Measurements from ENCODE around the gene TMEFF2.

TMEFF2 gene

GRCh38 chr2:192218970-192219369 lies 24.2 kb upstream of the TMEFF2 start:
- no peak overlapping the region for H3K4me3 ChIP-seq (ENCODE audit: low read depth, low read length)
- no peak for DNase-seq (ENCODE audit: low read depth)
- no peak for TF ChIP-seq MAX (IDR thresholded peaks at IDR 0.05; ENCODE audit: low read depth, low read length)
- no peak for TF ChIP-seq POLR2A (IDR thresholded peaks at IDR 0.05; ENCODE audit: extremely low read depth, insufficient read length)
- no peak for TF ChIP-seq MYC (IDR thresholded peaks at IDR 0.05; ENCODE audit: low read depth, low read length)
- no peak for TF ChIP-seq CTCF (IDR thresholded peaks at IDR 0.05; ENCODE audit: low read depth, low read length)

- DNase-seq (ENCODE audit: low read depth), result no peak
- TF ChIP-seq CTCF (IDR thresholded peaks at IDR 0.05; ENCODE audit: low read depth, low read length), result no peak
- no peak overlapping the region for H3K4me3 ChIP-seq (ENCODE audit: low read depth, low read length)
Observed at GRCh38 chr2:192218377-192218776, 23.6 kb upstream of the TMEFF2 start.

GRCh38 chr2:192216336-192216735 lies 21.6 kb upstream of the TMEFF2 start:
- no peak for DNase-seq (ENCODE audit: low read depth)
- TF ChIP-seq CTCF (IDR thresholded peaks at IDR 0.05; ENCODE audit: low read depth, low read length) (no peak), POLR2A (IDR thresholded peaks at IDR 0.05; ENCODE audit: extremely low read depth, insufficient read length) (no peak), MYC (IDR thresholded peaks at IDR 0.05; ENCODE audit: low read depth, low read length) (no peak), MAX (IDR thresholded peaks at IDR 0.05; ENCODE audit: low read depth, low read length) (no peak)
- no peak overlapping the region for H3K4me3 ChIP-seq (ENCODE audit: low read depth, low read length)

GRCh38 chr2:192215096-192215877 lies 20.6 kb upstream of the TMEFF2 start:
- no peak overlapping the region for H3K4me3 ChIP-seq (ENCODE audit: low read depth, low read length)
- TF ChIP-seq CTCF (IDR thresholded peaks at IDR 0.05; ENCODE audit: low read depth, low read length), result no peak
- TF ChIP-seq MYC (IDR thresholded peaks at IDR 0.05; ENCODE audit: low read depth, low read length), result no peak
- TF ChIP-seq POLR2A (IDR thresholded peaks at IDR 0.05; ENCODE audit: extremely low read depth, insufficient read length), result no peak
- no peak for TF ChIP-seq MAX (IDR thresholded peaks at IDR 0.05; ENCODE audit: low read depth, low read length)

GRCh38 chr2:192208848-192209247 lies 14.1 kb upstream of the TMEFF2 start:
- TF ChIP-seq CTCF (IDR thresholded peaks at IDR 0.05; ENCODE audit: low read depth, low read length) (no peak), POLR2A (IDR thresholded peaks at IDR 0.05; ENCODE audit: extremely low read depth, insufficient read length) (no peak)
- no peak for DNase-seq (ENCODE audit: low read depth)
- H3K4me3 ChIP-seq (ENCODE audit: low read depth, low read length), result no peak overlapping the region

More at GRCh38 chr2:192215096-192215877, 20.6 kb upstream of the TMEFF2 start:
- no peak for DNase-seq (ENCODE audit: low read depth)

GRCh38 chr2:192206399-192206798 lies 11.7 kb upstream of the TMEFF2 start:
- no peak overlapping the region for H3K4me3 ChIP-seq (ENCODE audit: low read depth, low read length)
- TF ChIP-seq POLR2A (IDR thresholded peaks at IDR 0.05; ENCODE audit: extremely low read depth, insufficient read length) (no peak), CTCF (IDR thresholded peaks at IDR 0.05; ENCODE audit: low read depth, low read length) (no peak), MAX (IDR thresholded peaks at IDR 0.05; ENCODE audit: low read depth, low read length) (no peak), MYC (IDR thresholded peaks at IDR 0.05; ENCODE audit: low read depth, low read length) (no peak)
- no peak for DNase-seq (ENCODE audit: low read depth)

Data from NB4 (cell line).